H1 (cell line): Measurements from ENCODE around the gene NDUFV1. TPM values are rescaled to one million over a fixed set of nuclear protein-coding genes. Genes with fewer than 3 reads are reported as not detected.
A peak's percentile ranks its signal among the peaks of the same experiment; 100 is the strongest.

Experiments used
- CTCF ChIA-PET: fragments of 300-600 bp; sonication (Branson Sonifier 250); formaldehyde crosslinking; loops from one replicate; lab custom pipeline; 2021; ENCODE audit not compliant: partially characterized antibody; lab: Charles Lee
- POLR2A ChIA-PET: fragments of 300-600 bp; sonication (Branson Sonifier 250); formaldehyde crosslinking; loops from one replicate; lab custom pipeline; 2021; ENCODE audit warnings: inconsistent platforms; ENCODE audit not compliant: partially characterized antibody; lab: Charles Lee
- DNase-seq, 2 experiments: peaks; one replicate each; pipeline versions ENCODE4 v3.0.0 to v3.0.0-alpha.2; 2010 to 2022; ENCODE audit warnings: low spot score in 2 of 2, low read depth in 1 of 2, mixed read lengths in 1 of 2
- FAIRE-seq: peaks from 2 replicates; lab custom pipeline; 2011; peaks lifted over from hg19 to GRCh38; lab: Jason Lieb, UNC
- H2AFZ ChIP-seq: 2 replicates; pipeline ENCODE4 v1.8.1; 2012; ENCODE audit warnings: low read length, inconsistent platforms
- H2AK5ac ChIP-seq: 2 replicates; pipeline ENCODE4 v1.6.1; 2013; ENCODE audit warnings: low read depth, low read length
- H2BK120ac ChIP-seq: replicated peaks from 2 replicates; pipeline ENCODE3; 2013; ENCODE audit warnings: low read depth, low read length, inconsistent platforms
- H2BK12ac ChIP-seq: 2 replicates; pipeline ENCODE4 v1.6.1; 2013; ENCODE audit warnings: low read depth, low read length
- H2BK15ac ChIP-seq: 2 replicates; pipeline ENCODE4 v1.6.1; 2013; ENCODE audit warnings: low read length
- H2BK20ac ChIP-seq: 2 replicates; pipeline ENCODE4 v1.6.1; 2013; ENCODE audit warnings: low read length
- H2BK5ac ChIP-seq: 2 replicates; pipeline ENCODE4 v1.6.1; 2013; ENCODE audit warnings: low read depth, low read length
- H3K14ac ChIP-seq: 2 replicates; pipeline ENCODE4 v1.6.1; 2013; ENCODE audit warnings: inconsistent platforms; ENCODE audit not compliant: insufficient read length
- H3K18ac ChIP-seq: 2 replicates; pipeline ENCODE4 v1.6.1; 2013; ENCODE audit warnings: low read length; ENCODE audit errors: extremely low read depth
- H3K23ac ChIP-seq: 2 replicates; pipeline ENCODE4 v1.6.1; 2013; ENCODE audit warnings: inconsistent platforms; ENCODE audit not compliant: insufficient read length
- H3K23me2 ChIP-seq: 2 replicates; pipeline ENCODE4 v1.6.1; 2013; ENCODE audit warnings: low read depth, low read length
- H3K27ac ChIP-seq: 2 replicates; pipeline ENCODE4 v1.6.1; 2011; ENCODE audit warnings: low read depth, low read length, inconsistent platforms
- H3K27me3 ChIP-seq, 4 experiments: replicated peaks in 1 of 4; 1 replicate in 1 of 4; 2 replicates in 3 of 4; pipeline versions ENCODE4 v1.6.1 to v1.8.1; 2011 to 2013; ENCODE audit warnings: low read length in 3 of 4, mild to moderate bottlenecking in 3 of 4, inconsistent platforms in 2 of 4, mixed read lengths in 2 of 4, moderate library complexity in 1 of 4; ENCODE audit not compliant: control insufficient read depth in 3 of 4, insufficient read depth in 3 of 4; ENCODE audit errors: extremely low read depth in 1 of 4
- H3K36me3 ChIP-seq, 4 experiments: 2 replicates each; pipeline versions ENCODE4 v1.6.1 to v1.8.1; 2011 to 2013; ENCODE audit warnings: mild to moderate bottlenecking in 4 of 4, low read length in 3 of 4, moderate library complexity in 2 of 4, control low read depth in 1 of 4, inconsistent platforms in 1 of 4; ENCODE audit not compliant: insufficient read depth in 4 of 4, control insufficient read depth in 2 of 4
- H3K4ac ChIP-seq: replicated peaks from 2 replicates; pipeline ENCODE3; 2013; ENCODE audit warnings: low read length, low read depth, mixed read lengths, inconsistent platforms; ENCODE audit not compliant: insufficient read length
- H3K4me1 ChIP-seq, 4 experiments: replicated peaks in 1 of 4; 1 replicate in 1 of 4; 2 replicates in 3 of 4; pipeline versions ENCODE4 v1.6.1 to v1.8.1; 2011 to 2013; ENCODE audit warnings: low read length in 3 of 4, inconsistent platforms in 2 of 4, mixed read lengths in 1 of 4; ENCODE audit not compliant: insufficient read depth in 4 of 4, control insufficient read depth in 3 of 4
- H3K4me2 ChIP-seq, 2 experiments: 2 replicates each; pipeline versions ENCODE4 v1.6.1 to v1.8.1; 2011 to 2013; ENCODE audit warnings: low read depth in 2 of 2, low read length in 2 of 2, control low read depth in 1 of 2, inconsistent platforms in 1 of 2, mild to moderate bottlenecking in 1 of 2; ENCODE audit not compliant: insufficient read depth in 1 of 2
- H3K4me3 ChIP-seq, 4 experiments: fragments of 200-600, 300-600 bp in 1 of 4; sonication (generic), shearing (Covaris generic), sonication (Bioruptor Twin) in 1 of 4; 2 replicates each; pipeline versions ENCODE4 v1.5.1 to v1.8.1; 2011 to 2016; ENCODE audit warnings: low read length in 4 of 4, low read depth in 3 of 4, control low read depth in 2 of 4, inconsistent platforms in 2 of 4, mild to moderate bottlenecking in 2 of 4, mixed read lengths in 1 of 4, moderate library complexity in 1 of 4; ENCODE audit not compliant: insufficient read depth in 2 of 4; ENCODE audit errors: extremely low read depth in 1 of 4
- H3K56ac ChIP-seq: replicated peaks from 2 replicates; pipeline ENCODE3; 2013; ENCODE audit warnings: low read depth, mild to moderate bottlenecking, mixed read lengths, low read length, inconsistent platforms; ENCODE audit not compliant: insufficient read length
- H3K79me1 ChIP-seq: 2 replicates; pipeline ENCODE4 v1.6.1; 2013; ENCODE audit warnings: low read depth, low read length, control low read depth
- H3K79me2 ChIP-seq, 2 experiments: 2 replicates each; pipeline versions ENCODE4 v1.6.1 to v1.8.1; 2012 to 2013; ENCODE audit warnings: low read length in 2 of 2, mild to moderate bottlenecking in 2 of 2, inconsistent platforms in 1 of 2; ENCODE audit not compliant: insufficient read depth in 2 of 2, control insufficient read depth in 1 of 2
- H3K9ac ChIP-seq, 4 experiments: replicated peaks in 1 of 4; 1 replicate in 1 of 4; 2 replicates in 3 of 4; pipeline versions ENCODE4 v1.6.1 to v1.8.1; 2011 to 2013; ENCODE audit warnings: low read depth in 3 of 4, low read length in 3 of 4, control low read depth in 2 of 4, mild to moderate bottlenecking in 2 of 4, moderate library complexity in 2 of 4, inconsistent platforms in 1 of 4; ENCODE audit errors: extremely low read depth in 1 of 4
- H3K9me3 ChIP-seq, 2 experiments: 2 replicates each; pipeline versions ENCODE4 v1.6.1 to v1.8.1; 2012 to 2013; ENCODE audit warnings: mild to moderate bottlenecking in 2 of 2, moderate library complexity in 2 of 2, control low read depth in 1 of 2, inconsistent platforms in 1 of 2, low read depth in 1 of 2, low read length in 1 of 2, mixed read lengths in 1 of 2; ENCODE audit not compliant: insufficient read depth in 2 of 2
- H4K20me1 ChIP-seq, 2 experiments: replicated peaks in 1 of 2; 2 replicates each; pipeline versions ENCODE3 to v1.8.1; 2011 to 2013; ENCODE audit warnings: inconsistent platforms in 2 of 2, low read length in 2 of 2, mild to moderate bottlenecking in 1 of 2; ENCODE audit not compliant: insufficient read depth in 2 of 2, control insufficient read depth in 1 of 2
- H4K5ac ChIP-seq: 2 replicates; pipeline ENCODE4 v1.6.1; 2013; ENCODE audit warnings: low read length, low read depth, mixed read lengths, inconsistent platforms; ENCODE audit not compliant: insufficient read length
- H4K8ac ChIP-seq: 2 replicates; pipeline ENCODE4 v1.8.0; 2013; ENCODE audit warnings: mild to moderate bottlenecking, moderate library complexity, low read length, inconsistent platforms; ENCODE audit not compliant: insufficient read depth; ENCODE audit errors: extremely low read depth
- H4K91ac ChIP-seq: replicated peaks from 2 replicates; pipeline ENCODE3; 2013; ENCODE audit warnings: low read length, mixed read lengths, inconsistent platforms; ENCODE audit not compliant: insufficient read length
- EGR1 ChIP-seq: IDR thresholded peaks from 2 replicates; pipeline ENCODE4 v1.6.1; 2011; ENCODE audit warnings: low read depth, low read length, borderline replicate concordance
- EP300 ChIP-seq, 2 experiments: IDR thresholded peaks; 1 replicate in 1 of 2; 2 replicates in 1 of 2; pipeline ENCODE4 v1.6.1; 2011 to 2012; ENCODE audit warnings: low read depth in 2 of 2, low read length in 2 of 2, mild to moderate bottlenecking in 2 of 2, borderline replicate concordance in 1 of 2, inconsistent platforms in 1 of 2, moderate library complexity in 1 of 2
- HDAC6 ChIP-seq: IDR thresholded peaks from one replicate; pipeline ENCODE4 v1.7.1; 2012; ENCODE audit warnings: low read depth, mild to moderate bottlenecking, inconsistent platforms, low read length, moderate library complexity
- MAFK ChIP-seq: IDR thresholded peaks from 2 replicates; pipeline ENCODE4 v1.6.1; 2012; ENCODE audit warnings: low read depth, mild to moderate bottlenecking, improper control_type of control experiment, low read length
- RAD21 ChIP-seq, 2 experiments: IDR thresholded peaks in 1 of 2; conservative IDR thresholded peaks in 1 of 2; 2 replicates each; pipeline ENCODE4 v1.6.1; 2011; ENCODE audit warnings: low read depth in 2 of 2, low read length in 2 of 2, improper control_type of control experiment in 1 of 2, inconsistent platforms in 1 of 2, mild to moderate bottlenecking in 1 of 2, moderate library complexity in 1 of 2
- SIX5 ChIP-seq: IDR thresholded peaks from 2 replicates; pipeline ENCODE4 v1.6.1; 2011; ENCODE audit warnings: mild to moderate bottlenecking, low read depth, low read length
- WGBS, 2 experiments: shearing (Covaris generic) in 1 of 2; methylation state at CpG; one replicate each; pipeline versions ENCODE4 v1.1.6 to v1.1.7; 2013 to 2015; ENCODE audit warnings: low lambda C conversion rate in 2 of 2, mixed read lengths in 2 of 2, inconsistent platforms in 1 of 2, low coverage in 1 of 2, missing lambda C conversion rate in 1 of 2; ENCODE audit not compliant: insufficient replicate concordance in 2 of 2, insufficient coverage in 1 of 2, insufficient read length in 1 of 2; ENCODE audit errors: extremely low coverage in 1 of 2, missing lambda C conversion rate in 1 of 2; 5-methylcytosine and 5-hydroxymethylcytosine counted together
- polyA plus RNA-seq, 7 experiments: library from polyadenylated mRNA; depleted of rRNA in 3 of 7; stranded (reverse) in 5 of 7; unstranded in 2 of 7; fragments of >200 nt in 5 of 7; fragments of 200-250 nt in 2 of 7; gene quantifications; 1 replicate in 5 of 7; 2 replicates in 1 of 7; 4 replicates in 1 of 7; pipeline versions ENCODE4 v1.2.1 to v1.2.3, GENCODE V29; 2011 to 2013; ENCODE audit warnings: missing spikeins in 2 of 7, mixed read lengths in 2 of 7
- total RNA-seq: library from RNA; stranded (reverse); fragmentation: NEBNext Ultra II Directional; extraction: Animal tissue kit (Norgen Biotek cat#: 25700); gene quantifications from 2 replicates; pipeline ENCODE4 v1.2.1, GENCODE V29; 2021
- TF ChIP-seq, protein P1 (sequence below): IDR thresholded peaks from 2 replicates; pipeline ENCODE4 v1.6.1; 2011; ENCODE audit warnings: low read length, improper control_type of control experiment

Gene NDUFV1
- total and polyA plus RNA-seq, 2 of the 8 experiments (the other 6 are each of a cell fraction or from before 2014, with no cell fraction given), result 125 to 131 TPM

DNA sequence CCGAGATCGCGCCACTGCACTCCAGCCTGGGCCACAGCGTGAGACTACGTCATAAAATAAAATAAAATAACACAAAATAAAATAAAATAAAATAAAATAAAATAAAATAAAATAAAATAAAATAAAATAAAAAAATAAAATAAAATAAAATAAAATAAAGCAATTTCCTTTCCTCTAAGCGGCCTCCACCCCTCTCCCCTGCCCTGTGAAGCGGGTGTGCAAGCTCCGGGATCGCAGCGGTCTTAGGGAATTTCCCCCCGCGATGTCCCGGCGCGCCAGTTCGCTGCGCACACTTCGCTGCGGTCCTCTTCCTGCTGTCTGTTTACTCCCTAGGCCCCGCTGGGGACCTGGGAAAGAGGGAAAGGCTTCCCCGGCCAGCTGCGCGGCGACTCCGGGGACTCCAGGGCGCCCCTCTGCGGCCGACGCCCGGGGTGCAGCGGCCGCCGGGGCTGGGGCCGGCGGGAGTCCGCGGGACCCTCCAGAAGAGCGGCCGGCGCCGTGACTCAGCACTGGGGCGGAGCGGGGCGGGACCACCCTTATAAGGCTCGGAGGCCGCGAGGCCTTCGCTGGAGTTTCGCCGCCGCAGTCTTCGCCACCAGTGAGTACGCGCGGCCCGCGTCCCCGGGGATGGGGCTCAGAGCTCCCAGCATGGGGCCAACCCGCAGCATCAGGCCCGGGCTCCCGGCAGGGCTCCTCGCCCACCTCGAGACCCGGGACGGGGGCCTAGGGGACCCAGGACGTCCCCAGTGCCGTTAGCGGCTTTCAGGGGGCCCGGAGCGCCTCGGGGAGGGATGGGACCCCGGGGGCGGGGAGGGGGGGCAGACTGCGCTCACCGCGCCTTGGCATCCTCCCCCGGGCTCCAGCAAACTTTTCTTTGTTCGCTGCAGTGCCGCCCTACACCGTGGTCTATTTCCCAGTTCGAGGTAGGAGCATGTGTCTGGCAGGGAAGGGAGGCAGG lies 23.2 kb upstream of the NDUFV1 start, which contains the start of gene GSTP1:
GSTP1 (plus strand) TSS at position 566 of the 958 bp plus-strand sequence; CDS start at position 598, 32 bp downstream.
- peak within 1 kb of the TSS; percentile 99 for H2BK12ac ChIP-seq
- H3K36me3 ChIP-seq, result peaks cover 6 to 34% (median 21%) of the 10 kb centered on the region in 4 experiments; a peak in 6 of 8 replicates
- H3K14ac ChIP-seq, result no peak within 1 kb of the TSS
- H3K4me3 ChIP-seq, result peak within 1 kb of the TSS; percentile 51 to 87 (median 77)
- no peak within 1 kb of the TSS for H2BK20ac ChIP-seq
- H3K27me3 ChIP-seq, result 0 out of 7 replicates have a peak, but pooled peaks cover 0 to 2% (median 0%) of the 10 kb centered on the region in 4 experiments
- peak within 1 kb of the TSS; percentile 95; the same call in 1 of the 2 replicates for H4K8ac ChIP-seq
- H4K91ac ChIP-seq, result peak within 1 kb of the TSS; percentile 87
- H3K9ac ChIP-seq, result peak within 1 kb of the TSS; percentile 55 to 84 (median 79)
- H2BK5ac ChIP-seq, result peak within 1 kb of the TSS; percentile 88
- peak within 1 kb of the TSS; percentile 84 for H4K5ac ChIP-seq
- H3K56ac ChIP-seq, result peak within 1 kb of the TSS; percentile 70
- H3K4me1 ChIP-seq, result peaks cover 5 to 33% (median 17%) of the 10 kb centered on the region in 4 experiments
- peak within 1 kb of the TSS; percentile 78 for H3K18ac ChIP-seq
- H3K79me1 ChIP-seq, result peaks cover 10% of the 10 kb centered on the region
- H3K4me2 ChIP-seq, result peak within 1 kb of the TSS; percentile 86 to 92
- H3K9me3 ChIP-seq, result no peaks in the 10 kb centered on the region
- H2BK120ac ChIP-seq, result no peak within 1 kb of the TSS
- no peak within 1 kb of the TSS for H2AFZ ChIP-seq
- DNase-seq (peak; percentile 82 to 92), FAIRE-seq (no peak)
- peak within 1 kb of the TSS; percentile 98; the same call in 1 of the 2 replicates for H2BK15ac ChIP-seq
- H4K20me1 ChIP-seq, result peaks cover 8 to 10% of the 10 kb centered on the region in 2 experiments
- peaks cover 5% of the 10 kb centered on the region; the same call in 1 of the 2 replicates for H3K23me2 ChIP-seq
- peak within 1 kb of the TSS; percentile 58 for H3K4ac ChIP-seq
- peak within 1 kb of the TSS; percentile 97; the same call in 1 of the 2 replicates for H2AK5ac ChIP-seq
- H3K23ac ChIP-seq, result no peak within 1 kb of the TSS
- ChIA-PET POLR2A (interaction anchor here (0.8 to 6.7 kb wide), 18 partner anchors 11 to 231 kb away, joined by 3 to 71 read pairs (median 10); partner anchors contain the start of gene NUDT8), CTCF (interaction anchor here (0.7 to 4.3 kb wide), 10 partner anchors 9 to 33 kb away, joined by 3 to 20 read pairs (median 4); no protein-coding TSS in a partner anchor)
- 9% methylated on average over 43 of the region's 81 CpGs; no CpG with 5 or more reads in 1 of the 2 experiments for WGBS, 2 experiments
- H3K27ac ChIP-seq, result peak within 1 kb of the TSS; percentile 75
- H3K79me2 ChIP-seq, result peaks cover 0 to 27% of the 10 kb centered on the region in 2 experiments; a peak in 2 of 4 replicates
- TF ChIP-seq HDAC6 (no peak), EGR1 (no peak), MAFK (peak; percentile 86; the same call in 1 of the 2 replicates), RAD21 (IDR thresholded peaks at IDR 0.05 in 1 of 2, conservative IDR thresholded peaks at IDR 0.05 in 1 of 2; ENCODE audit: low read depth in 2 of 2, low read length in 2 of 2) (peak; percentile 30 to 64; a peak in 3 of 4 replicates), SIX5 (no peak), EP300 (IDR thresholded peaks at IDR 0.05; ENCODE audit: borderline replicate concordance in 1 of 2, low read depth in 2 of 2, low read length in 2 of 2) (peak in 1 of 2 experiments; percentile 81; a peak in 1 of 3 replicates)
- TF ChIP-seq, protein P1, sequence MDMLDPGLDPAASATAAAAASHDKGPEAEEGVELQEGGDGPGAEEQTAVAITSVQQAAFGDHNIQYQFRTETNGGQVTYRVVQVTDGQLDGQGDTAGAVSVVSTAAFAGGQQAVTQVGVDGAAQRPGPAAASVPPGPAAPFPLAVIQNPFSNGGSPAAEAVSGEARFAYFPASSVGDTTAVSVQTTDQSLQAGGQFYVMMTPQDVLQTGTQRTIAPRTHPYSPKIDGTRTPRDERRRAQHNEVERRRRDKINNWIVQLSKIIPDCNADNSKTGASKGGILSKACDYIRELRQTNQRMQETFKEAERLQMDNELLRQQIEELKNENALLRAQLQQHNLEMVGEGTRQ, result no peak
